ENCODE measurements around the gene EMC8. TPM values are rescaled to one million over a fixed set of nuclear protein-coding genes. Genes with fewer than 3 reads are reported as not detected.

The EMC8 gene
- total RNA-seq, 3 donors from 2014 or later = 18.1 to 30.8 (median 30.7) TPM

GRCh38 chr16:85731179-85731578, 68.2 kb downstream of the EMC8 start:
- TF ChIP-seq CTCF (IDR thresholded peaks at IDR 0.05) (no peak), POLR2A (IDR thresholded peaks at IDR 0.05) (no peak), POLR2AphosphoS5 (IDR thresholded peaks at IDR 0.05) (no peak)
- intact Hi-C loops (cut with DNase I; ENCODE audit: low total_unique reads) = no loop called here
- Histone ChIP-seq H3K4me1 (no peaks in the 10 kb centered on the region), H3K27ac (no peak overlapping the region), H3K36me3 (no peaks in the 10 kb centered on the region), H3K4me3 (no peak overlapping the region), H3K9me3 (no peaks in the 10 kb centered on the region), H3K27me3 (no peaks in the 10 kb centered on the region)
- no peak for DNase-seq (ENCODE audit: low spot score in 2 of 2)

GRCh38 chr16:85730186-85730465, 69.2 kb downstream of the EMC8 start:
- intact Hi-C loops (cut with DNase I; ENCODE audit: low total_unique reads) = no loop called here
- no peak overlapping the region for H3K27ac ChIP-seq
- DNase-seq (ENCODE audit: low spot score in 2 of 2) = no peak
- H3K27me3 ChIP-seq = no peaks in the 10 kb centered on the region
- no peak for TF ChIP-seq POLR2AphosphoS5 (IDR thresholded peaks at IDR 0.05)
- no peak for TF ChIP-seq CTCF (IDR thresholded peaks at IDR 0.05)
- H3K36me3 ChIP-seq = no peaks in the 10 kb centered on the region
- no peaks in the 10 kb centered on the region for H3K4me1 ChIP-seq
- no peak overlapping the region for H3K4me3 ChIP-seq
- H3K9me3 ChIP-seq = no peaks in the 10 kb centered on the region

GRCh38 chr16:85729452-85730185, 69.7 kb downstream of the EMC8 start:
- no peak for TF ChIP-seq CTCF (IDR thresholded peaks at IDR 0.05)
- TF ChIP-seq POLR2AphosphoS5 (IDR thresholded peaks at IDR 0.05) = no peak
- TF ChIP-seq POLR2A (IDR thresholded peaks at IDR 0.05) = no peak

GRCh38 chr16:85728879-85729278, 70.5 kb downstream of the EMC8 start:
- TF ChIP-seq POLR2A (IDR thresholded peaks at IDR 0.05) (no peak), POLR2AphosphoS5 (IDR thresholded peaks at IDR 0.05) (no peak), CTCF (IDR thresholded peaks at IDR 0.05) (no peak)
- no peak overlapping the region for H3K27ac ChIP-seq
- H3K4me1 ChIP-seq = no peaks in the 10 kb centered on the region
- intact Hi-C loops (cut with DNase I; ENCODE audit: low total_unique reads) = no loop called here
- no peaks in the 10 kb centered on the region for H3K36me3 ChIP-seq
- H3K27me3 ChIP-seq = no peaks in the 10 kb centered on the region
- no peak overlapping the region for H3K4me3 ChIP-seq
- DNase-seq (ENCODE audit: low spot score in 2 of 2) = no peak
- H3K9me3 ChIP-seq = no peaks in the 10 kb centered on the region

More at GRCh38 chr16:85729452-85730185, 69.7 kb downstream of the EMC8 start:
- H3K27ac ChIP-seq = no peak overlapping the region
- H3K9me3 ChIP-seq = no peaks in the 10 kb centered on the region
- no peak for DNase-seq (ENCODE audit: low spot score in 2 of 2)
- H3K4me3 ChIP-seq = no peak overlapping the region
- H3K36me3 ChIP-seq = no peaks in the 10 kb centered on the region
- no peaks in the 10 kb centered on the region for H3K4me1 ChIP-seq
- intact Hi-C loops (cut with DNase I; ENCODE audit: low total_unique reads) = no loop called here
- no peaks in the 10 kb centered on the region for H3K27me3 ChIP-seq

Other genes starting within 250 kb of the EMC8 start
- gene GSE1, start 186.2 kb downstream of the EMC8 start, total RNA-seq = 100 to 1,000 TPM in 1 of 3 donors, 10 to 100 TPM in 2; 52.3 to 105 (median 60.7) TPM
- 1 to 10 TPM in 2 of 3 donors, under 1 TPM in 1; 0.66 to 3.1 (median 1.1) TPM for gene GINS2, start 110.6 kb downstream of the EMC8 start, total RNA-seq
- 1 to 10 TPM in 2 of 3 donors, under 1 TPM in 1; 0.80 to 7.2 (median 6.7) TPM for gene C16orf74, start 48.4 kb downstream of the EMC8 start, total RNA-seq
- 100 to 1,000 TPM; 355 to 425 (median 400) TPM for gene COX4I1, start 151 bp upstream of the EMC8 start, total RNA-seq
- 100 to 1,000 TPM in 1 of 3 donors, 10 to 100 TPM in 2; 16.7 to 121 (median 20.2) TPM for gene IRF8, start 99.6 kb upstream of the EMC8 start, total RNA-seq

Measured in breast epithelium (tissue), 4 donors.